ENCODE results near the gene ANXA10. TPM values are rescaled to one million over a fixed set of nuclear protein-coding genes. Genes with fewer than 3 reads are reported as not detected.
A peak's percentile ranks its signal among the peaks of the same experiment; 100 is the strongest.

Gene ANXA10
- polyA plus RNA-seq, 1 donor = 0.24 TPM

DNA sequence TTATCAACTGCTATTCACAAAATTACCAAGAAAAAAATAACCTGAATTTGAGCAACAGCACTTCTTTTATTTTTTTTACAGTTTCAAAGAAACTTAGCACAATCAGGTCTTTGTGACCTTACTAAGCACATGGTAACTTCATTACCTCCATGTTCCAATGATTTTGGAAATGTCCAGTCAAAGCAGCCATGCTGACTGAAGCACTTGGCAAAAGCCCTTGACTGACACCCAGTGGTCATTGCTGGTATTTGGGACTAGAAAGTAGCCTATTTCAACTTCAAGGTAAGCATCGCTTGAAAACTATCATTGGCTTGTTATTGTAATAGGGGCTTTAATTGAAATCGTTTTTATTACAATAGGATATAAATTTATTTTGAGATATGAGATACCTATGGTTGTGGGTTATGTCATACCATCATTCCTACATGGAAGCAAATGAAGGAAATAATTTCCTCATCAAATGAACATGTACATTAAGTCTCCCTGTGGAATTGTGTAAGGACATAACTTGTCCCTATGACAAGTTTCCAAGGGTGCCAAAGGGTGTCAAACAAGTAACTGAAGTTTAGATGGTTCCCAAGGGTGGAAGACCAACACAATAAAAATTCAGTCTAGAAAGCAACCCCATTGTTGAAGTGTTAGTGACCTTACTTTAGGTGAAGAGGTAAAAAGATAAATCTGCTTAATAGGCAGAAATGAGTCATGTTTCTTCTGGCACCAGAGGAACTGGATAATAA lies 15.2 kb upstream of the ANXA10 start:
- Histone ChIP-seq H3K27me3 (ENCODE audit: control insufficient read depth, insufficient read depth, low read length) (no peaks in the 10 kb centered on the region), H3K9me3 (ENCODE audit: control insufficient read depth, low read depth, low read length) (no peaks in the 10 kb centered on the region), H3K27ac (ENCODE audit: low read length) (no peak overlapping the region), H3K4me3 (ENCODE audit: low read length) (no peak overlapping the region), H3K4me1 (ENCODE audit: control insufficient read depth, insufficient read depth, low read length) (no peaks in the 10 kb centered on the region), H3K36me3 (ENCODE audit: control insufficient read depth, insufficient read depth, low read length) (no peaks in the 10 kb centered on the region)
- WGBS (ENCODE audit: insufficient coverage, low lambda C conversion rate) = 0% methylated on average over 1 of the region's 2 CpGs
- DNase-seq = peak; percentile 16 to 20

DNA sequence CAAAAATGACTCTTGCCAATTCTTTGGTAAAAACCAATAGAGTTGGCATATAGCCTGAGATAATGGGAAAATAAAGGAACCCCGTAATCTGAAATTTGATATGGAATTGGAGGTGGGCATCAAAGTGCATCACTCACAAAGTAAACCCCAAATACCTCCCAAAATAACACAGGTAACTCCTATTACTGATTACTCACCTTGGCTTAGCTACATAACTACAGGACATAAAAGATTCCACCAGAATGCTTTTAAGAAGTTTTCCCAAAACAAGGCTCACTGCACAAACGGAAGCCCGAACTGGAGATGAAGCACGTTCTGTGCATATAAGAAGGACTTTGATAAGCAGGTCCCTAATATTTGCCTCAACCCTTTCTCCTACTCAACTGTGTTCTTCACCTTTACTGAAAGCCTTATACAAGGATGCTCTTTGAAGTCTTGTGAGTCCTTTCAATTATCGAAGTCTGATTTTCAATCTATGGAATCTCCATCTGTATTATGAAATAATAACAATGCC lies 14.6 kb upstream of the ANXA10 start:
- DNase-seq = no peak
- no peaks in the 10 kb centered on the region for H3K27me3 ChIP-seq (ENCODE audit: control insufficient read depth, insufficient read depth, low read length)
- no peaks in the 10 kb centered on the region for H3K36me3 ChIP-seq (ENCODE audit: control insufficient read depth, insufficient read depth, low read length)
- H3K27ac ChIP-seq (ENCODE audit: low read length) = no peak overlapping the region
- no peaks in the 10 kb centered on the region for H3K4me1 ChIP-seq (ENCODE audit: control insufficient read depth, insufficient read depth, low read length)
- H3K4me3 ChIP-seq (ENCODE audit: low read length) = no peak overlapping the region
- WGBS (ENCODE audit: insufficient coverage, low lambda C conversion rate) = 75% methylated on average over 1 of the region's 5 CpGs
- no peaks in the 10 kb centered on the region for H3K9me3 ChIP-seq (ENCODE audit: control insufficient read depth, low read depth, low read length)

DNA sequence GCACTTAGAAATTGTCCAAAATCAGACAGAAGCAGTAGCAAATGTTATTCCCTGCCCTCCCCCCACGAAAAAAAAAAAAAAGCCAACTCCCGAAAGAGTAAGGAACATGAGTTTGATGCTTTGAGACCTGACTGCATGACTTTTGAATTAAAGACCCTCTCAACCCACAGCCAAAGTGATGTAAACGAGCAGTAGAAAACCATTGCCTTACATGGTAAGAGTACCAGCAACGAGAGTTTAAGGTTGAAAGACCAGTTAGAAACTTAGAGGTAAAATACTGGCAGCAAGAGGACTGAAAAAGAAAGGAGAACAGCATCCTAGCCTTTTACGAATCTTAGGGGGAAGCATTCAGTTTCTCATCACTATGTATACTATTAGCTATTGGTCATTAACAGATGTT lies 10.0 kb upstream of the ANXA10 start:
- no peak overlapping the region for H3K27ac ChIP-seq (ENCODE audit: low read length)
- H3K4me1 ChIP-seq (ENCODE audit: control insufficient read depth, insufficient read depth, low read length) = no peaks in the 10 kb centered on the region
- H3K27me3 ChIP-seq (ENCODE audit: control insufficient read depth, insufficient read depth, low read length) = no peaks in the 10 kb centered on the region
- no peak for DNase-seq
- H3K9me3 ChIP-seq (ENCODE audit: control insufficient read depth, low read depth, low read length) = no peaks in the 10 kb centered on the region
- no peaks in the 10 kb centered on the region for H3K36me3 ChIP-seq (ENCODE audit: control insufficient read depth, insufficient read depth, low read length)
- 85% methylated on average over 2 of the region's 5 CpGs for WGBS (ENCODE audit: insufficient coverage, low lambda C conversion rate)
- no peak overlapping the region for H3K4me3 ChIP-seq (ENCODE audit: low read length)

DNA sequence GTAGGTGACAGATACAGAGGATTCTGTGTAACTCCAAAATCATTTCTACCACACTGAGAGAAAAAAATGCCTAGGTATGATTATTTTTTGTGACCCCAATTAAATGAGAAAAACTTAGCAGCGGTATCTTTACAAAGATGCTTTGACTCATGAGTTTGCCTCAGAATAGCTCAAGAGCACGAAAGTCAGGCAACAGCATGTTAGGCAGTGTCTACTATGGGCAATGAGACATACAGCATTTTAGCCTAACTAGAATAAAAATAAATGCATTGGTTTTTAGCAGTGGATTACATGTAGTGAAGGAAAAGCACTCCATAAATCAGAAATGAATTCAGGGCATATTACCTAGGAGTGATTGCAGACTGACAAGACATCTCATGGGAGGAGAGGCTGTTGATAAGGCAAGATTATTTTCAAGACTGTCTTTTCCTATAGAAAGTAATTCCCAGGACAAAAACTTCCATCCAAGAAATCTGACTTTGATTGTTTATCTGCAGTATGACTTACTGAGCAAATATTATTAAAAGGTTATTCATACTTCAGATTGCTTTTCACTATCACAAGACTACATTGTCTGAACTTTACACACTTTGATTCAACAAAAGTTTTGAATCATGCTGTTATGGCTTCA lies 3.6 kb downstream of the ANXA10 start:
- no peaks in the 10 kb centered on the region for H3K36me3 ChIP-seq (ENCODE audit: control insufficient read depth, insufficient read depth, low read length)
- no peak overlapping the region for H3K27ac ChIP-seq (ENCODE audit: low read length)
- H3K9me3 ChIP-seq (ENCODE audit: control insufficient read depth, low read depth, low read length) = no peaks in the 10 kb centered on the region
- no peaks in the 10 kb centered on the region for H3K27me3 ChIP-seq (ENCODE audit: control insufficient read depth, insufficient read depth, low read length)
- H3K4me1 ChIP-seq (ENCODE audit: control insufficient read depth, insufficient read depth, low read length) = no peaks in the 10 kb centered on the region
- no peak for DNase-seq
- whole genome bisulfite sequencing (ENCODE audit: insufficient coverage, low lambda C conversion rate) = no CpG with 5 or more reads among the region's 2 CpGs
- H3K4me3 ChIP-seq (ENCODE audit: low read length) = no peak overlapping the region

DNA sequence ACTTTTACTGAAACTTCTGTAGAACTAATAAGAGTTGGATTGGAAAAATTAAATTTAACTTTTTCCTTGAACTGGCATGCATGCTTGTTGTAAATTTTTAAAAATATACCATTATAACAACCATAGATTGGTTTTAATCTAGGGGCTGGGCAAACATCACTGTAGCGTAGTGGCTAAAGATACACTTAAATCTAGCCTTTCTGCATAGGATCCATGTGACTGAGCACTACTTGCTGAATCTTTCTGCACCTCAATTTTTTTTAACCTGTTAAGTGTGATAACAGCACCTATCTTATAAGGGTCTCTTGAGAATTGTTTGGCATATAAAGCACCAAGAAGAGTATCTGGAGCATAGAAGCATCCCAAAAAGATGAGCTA lies 4.1 kb downstream of the ANXA10 start:
- Histone ChIP-seq H3K36me3 (ENCODE audit: control insufficient read depth, insufficient read depth, low read length) (no peaks in the 10 kb centered on the region), H3K9me3 (ENCODE audit: control insufficient read depth, low read depth, low read length) (no peaks in the 10 kb centered on the region), H3K4me1 (ENCODE audit: control insufficient read depth, insufficient read depth, low read length) (no peaks in the 10 kb centered on the region), H3K27ac (ENCODE audit: low read length) (no peak overlapping the region), H3K27me3 (ENCODE audit: control insufficient read depth, insufficient read depth, low read length) (no peaks in the 10 kb centered on the region), H3K4me3 (ENCODE audit: low read length) (no peak overlapping the region)
- no peak for DNase-seq
- WGBS (ENCODE audit: insufficient coverage, low lambda C conversion rate) = no CpG with 5 or more reads among the region's 1 CpG

DNA sequence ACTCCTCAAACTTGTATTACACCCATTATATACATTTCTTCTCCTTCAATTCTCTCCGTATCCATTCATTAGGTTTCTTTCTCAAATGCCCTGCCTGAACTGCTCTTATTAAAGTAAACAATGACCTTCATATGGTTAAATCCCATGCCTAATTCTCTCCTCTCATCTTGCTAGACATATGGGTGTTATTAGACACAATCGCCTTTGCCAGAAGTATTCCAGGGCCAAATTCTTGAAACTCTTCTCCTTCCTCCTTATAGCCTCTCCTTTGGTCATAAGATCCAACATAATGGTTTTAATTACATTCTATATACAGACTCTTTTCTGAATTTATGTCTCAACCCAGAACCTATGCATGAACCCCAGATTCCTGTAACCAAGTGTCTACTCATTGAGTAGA lies 4.8 kb downstream of the ANXA10 start:
- Histone ChIP-seq H3K4me3 (ENCODE audit: low read length) (no peak overlapping the region), H3K27me3 (ENCODE audit: control insufficient read depth, insufficient read depth, low read length) (no peaks in the 10 kb centered on the region), H3K36me3 (ENCODE audit: control insufficient read depth, insufficient read depth, low read length) (no peaks in the 10 kb centered on the region), H3K9me3 (ENCODE audit: control insufficient read depth, low read depth, low read length) (no peaks in the 10 kb centered on the region), H3K4me1 (ENCODE audit: control insufficient read depth, insufficient read depth, low read length) (no peaks in the 10 kb centered on the region), H3K27ac (ENCODE audit: low read length) (no peak overlapping the region)
- no peak for DNase-seq
- WGBS (ENCODE audit: insufficient coverage, low lambda C conversion rate) = 83% methylated on average over 1 of the region's 2 CpGs

DNA sequence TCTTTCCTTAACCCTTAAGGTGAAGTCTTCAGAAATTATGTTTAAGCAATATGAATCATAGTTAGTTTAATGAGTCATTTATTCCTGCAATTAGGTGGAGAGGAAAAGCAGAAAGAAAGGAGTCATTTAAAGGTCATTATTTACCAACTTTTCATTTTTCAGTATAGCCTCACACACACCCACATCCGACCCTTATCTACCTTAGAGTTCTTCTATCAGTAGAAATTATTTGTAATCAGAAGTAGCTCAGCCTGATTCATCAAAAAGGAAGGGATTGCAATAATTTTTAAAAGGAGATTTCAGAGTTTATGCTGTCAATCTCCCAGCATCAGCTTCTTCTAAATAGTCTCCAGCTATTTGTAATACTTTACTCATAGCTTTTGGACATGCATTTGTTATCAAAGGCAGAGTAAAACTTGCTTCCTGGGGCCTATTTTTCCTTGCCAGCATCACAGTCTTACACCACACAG lies 5.9 kb downstream of the ANXA10 start:
- DNase-seq = no peak
- H3K27me3 ChIP-seq (ENCODE audit: control insufficient read depth, insufficient read depth, low read length) = no peaks in the 10 kb centered on the region
- no peaks in the 10 kb centered on the region for H3K36me3 ChIP-seq (ENCODE audit: control insufficient read depth, insufficient read depth, low read length)
- no CpG with 5 or more reads among the region's 1 CpG for WGBS (ENCODE audit: insufficient coverage, low lambda C conversion rate)
- H3K4me3 ChIP-seq (ENCODE audit: low read length) = no peak overlapping the region
- no peaks in the 10 kb centered on the region for H3K9me3 ChIP-seq (ENCODE audit: control insufficient read depth, low read depth, low read length)
- no peaks in the 10 kb centered on the region for H3K4me1 ChIP-seq (ENCODE audit: control insufficient read depth, insufficient read depth, low read length)
- no peak overlapping the region for H3K27ac ChIP-seq (ENCODE audit: low read length)

DNA sequence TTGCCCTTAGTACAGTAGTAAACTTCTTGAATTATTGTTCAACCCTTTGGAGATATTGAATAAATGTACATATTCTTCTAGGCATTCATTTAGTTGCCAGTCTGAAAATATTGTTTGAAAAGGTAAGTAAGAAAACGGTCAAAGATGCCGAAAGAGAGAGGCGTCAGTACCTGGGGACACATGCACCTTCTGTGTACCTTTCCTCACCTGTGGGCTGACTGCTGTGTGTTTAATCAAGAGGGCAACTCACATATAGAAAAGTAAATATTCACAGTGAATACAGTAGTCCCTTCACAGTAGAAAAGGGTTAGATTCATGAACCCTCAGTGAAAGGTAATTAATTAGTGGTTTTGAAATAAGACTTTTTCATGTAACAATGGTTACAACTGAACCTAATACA lies 6.9 kb downstream of the ANXA10 start:
- no peak overlapping the region for H3K4me3 ChIP-seq (ENCODE audit: low read length)
- H3K9me3 ChIP-seq (ENCODE audit: control insufficient read depth, low read depth, low read length) = no peaks in the 10 kb centered on the region
- H3K4me1 ChIP-seq (ENCODE audit: control insufficient read depth, insufficient read depth, low read length) = no peaks in the 10 kb centered on the region
- no peaks in the 10 kb centered on the region for H3K27me3 ChIP-seq (ENCODE audit: control insufficient read depth, insufficient read depth, low read length)
- H3K36me3 ChIP-seq (ENCODE audit: control insufficient read depth, insufficient read depth, low read length) = no peaks in the 10 kb centered on the region
- no peak for DNase-seq
- WGBS (ENCODE audit: insufficient coverage, low lambda C conversion rate) = 93% methylated on average over 3 of the region's 3 CpGs
- no peak overlapping the region for H3K27ac ChIP-seq (ENCODE audit: low read length)

DNA sequence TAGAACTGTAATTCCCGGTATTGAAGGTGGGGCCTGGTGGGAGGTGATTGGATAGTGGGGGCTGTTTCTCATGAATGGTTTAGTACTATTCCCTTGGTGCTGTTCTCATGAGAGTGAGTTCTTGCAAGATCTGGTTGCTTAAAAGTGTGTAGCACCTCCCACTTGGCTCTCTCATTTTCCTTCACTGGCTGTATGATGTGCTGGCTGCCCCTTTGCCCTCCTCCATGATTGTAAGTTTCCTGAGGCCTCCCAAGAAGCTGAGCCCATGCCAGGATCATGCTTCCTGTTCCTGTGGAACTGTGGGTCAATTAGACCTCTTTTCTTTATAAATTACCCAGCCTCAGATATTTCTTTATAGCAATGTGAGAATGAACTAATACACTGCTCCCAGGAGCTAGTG lies 8.7 kb downstream of the ANXA10 start:
- no peak overlapping the region for H3K27ac ChIP-seq (ENCODE audit: low read length)
- DNase-seq = no peak
- no CpG with 5 or more reads among the region's 1 CpG for WGBS (ENCODE audit: insufficient coverage, low lambda C conversion rate)

DNA sequence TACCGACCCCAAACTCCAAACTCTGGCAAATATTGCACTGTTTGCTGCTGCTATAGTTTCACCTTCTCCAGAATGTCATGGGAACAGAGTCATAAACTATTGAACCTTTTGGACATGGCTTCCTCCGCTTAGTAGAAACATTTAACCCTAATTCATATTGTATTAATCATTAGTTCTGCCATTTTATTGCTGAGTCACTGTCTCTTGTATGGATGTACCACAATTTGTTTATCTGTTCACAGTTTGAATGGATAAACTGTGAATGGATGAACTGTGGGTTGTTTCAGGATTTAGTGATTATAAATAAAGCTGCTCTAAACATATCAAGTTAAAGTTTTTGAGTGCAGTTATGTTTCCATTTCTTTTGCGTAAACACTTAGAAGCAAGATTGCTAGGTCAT lies 10.1 kb downstream of the ANXA10 start:
- H3K36me3 ChIP-seq (ENCODE audit: control insufficient read depth, insufficient read depth, low read length) = no peaks in the 10 kb centered on the region
- no peaks in the 10 kb centered on the region for H3K9me3 ChIP-seq (ENCODE audit: control insufficient read depth, low read depth, low read length)
- H3K27me3 ChIP-seq (ENCODE audit: control insufficient read depth, insufficient read depth, low read length) = no peaks in the 10 kb centered on the region
- no peak overlapping the region for H3K4me3 ChIP-seq (ENCODE audit: low read length)
- DNase-seq = no peak
- WGBS (ENCODE audit: insufficient coverage, low lambda C conversion rate) = 88% methylated on average over 1 of the region's 3 CpGs
- H3K4me1 ChIP-seq (ENCODE audit: control insufficient read depth, insufficient read depth, low read length) = no peaks in the 10 kb centered on the region
- no peak overlapping the region for H3K27ac ChIP-seq (ENCODE audit: low read length)

More for the DNA sequence above, 8.7 kb downstream of the ANXA10 start:
- no peaks in the 10 kb centered on the region for H3K27me3 ChIP-seq (ENCODE audit: control insufficient read depth, insufficient read depth, low read length)
- H3K4me1 ChIP-seq (ENCODE audit: control insufficient read depth, insufficient read depth, low read length) = no peaks in the 10 kb centered on the region
- H3K36me3 ChIP-seq (ENCODE audit: control insufficient read depth, insufficient read depth, low read length) = no peaks in the 10 kb centered on the region
- H3K9me3 ChIP-seq (ENCODE audit: control insufficient read depth, low read depth, low read length) = no peaks in the 10 kb centered on the region
- H3K4me3 ChIP-seq (ENCODE audit: low read length) = no peak overlapping the region

DNA sequence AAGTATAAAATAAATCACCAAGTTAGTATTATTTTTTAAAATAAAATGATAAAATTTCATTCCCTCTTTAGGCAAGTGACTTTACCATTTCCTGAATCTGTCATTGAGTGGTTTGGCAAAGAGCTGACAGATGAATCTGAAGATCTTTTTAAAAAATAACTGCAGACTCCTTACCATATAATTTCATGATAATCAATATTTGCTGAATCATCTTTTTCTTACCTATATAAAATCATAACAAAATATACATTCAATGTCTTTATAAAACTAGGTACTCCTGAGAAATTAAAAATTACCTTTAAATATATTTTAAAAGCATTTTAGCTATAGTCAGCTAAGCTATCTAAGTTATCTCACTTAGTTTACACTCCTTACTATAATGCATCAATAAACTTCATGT lies 17.2 kb downstream of the ANXA10 start:
- H3K27me3 ChIP-seq (ENCODE audit: control insufficient read depth, insufficient read depth, low read length) = no peaks in the 10 kb centered on the region
- DNase-seq = no peak
- H3K9me3 ChIP-seq (ENCODE audit: control insufficient read depth, low read depth, low read length) = no peaks in the 10 kb centered on the region
- no peaks in the 10 kb centered on the region for H3K4me1 ChIP-seq (ENCODE audit: control insufficient read depth, insufficient read depth, low read length)
- H3K36me3 ChIP-seq (ENCODE audit: control insufficient read depth, insufficient read depth, low read length) = no peaks in the 10 kb centered on the region
- H3K27ac ChIP-seq (ENCODE audit: low read length) = no peak overlapping the region
- H3K4me3 ChIP-seq (ENCODE audit: low read length) = no peak overlapping the region
